Sigmoid colon (tissue), 4 donors: Measurements from ENCODE around the gene TBKBP1.

ENCODE experiments used
- EP300 ChIP-seq, 4 donors: sonication (generic); formaldehyde crosslinking; IDR thresholded peaks; one replicate each; pipeline ENCODE4 v1.6.1; 2017; ENCODE audit warnings: antibody characterized with exemption in 4 of 4
- POLR2A ChIP-seq, 2 donors: fragments of 450-650 bp; IDR thresholded peaks; one replicate each; pipeline ENCODE4 v1.6.1; 2016; ENCODE audit warnings: antibody characterized with exemption in 2 of 2, mild to moderate bottlenecking in 2 of 2, moderate library complexity in 2 of 2
- POLR2AphosphoS5 ChIP-seq, 4 donors: sonication (generic); formaldehyde crosslinking; IDR thresholded peaks; one replicate each; pipeline ENCODE4 v1.6.1; 2017; ENCODE audit warnings: antibody characterized with exemption in 4 of 4
- TF ChIP-seq, protein P1 (sequence below), 4 experiments: fragments of 450-650 bp in 3 of 4; fragments of 200-600 bp in 1 of 4; IDR thresholded peaks; one replicate each; pipeline ENCODE4 v1.5.1; 2016 to 2019; ENCODE audit warnings: antibody characterized with exemption in 4 of 4, mild to moderate bottlenecking in 3 of 4, moderate library complexity in 2 of 4

DNA sequence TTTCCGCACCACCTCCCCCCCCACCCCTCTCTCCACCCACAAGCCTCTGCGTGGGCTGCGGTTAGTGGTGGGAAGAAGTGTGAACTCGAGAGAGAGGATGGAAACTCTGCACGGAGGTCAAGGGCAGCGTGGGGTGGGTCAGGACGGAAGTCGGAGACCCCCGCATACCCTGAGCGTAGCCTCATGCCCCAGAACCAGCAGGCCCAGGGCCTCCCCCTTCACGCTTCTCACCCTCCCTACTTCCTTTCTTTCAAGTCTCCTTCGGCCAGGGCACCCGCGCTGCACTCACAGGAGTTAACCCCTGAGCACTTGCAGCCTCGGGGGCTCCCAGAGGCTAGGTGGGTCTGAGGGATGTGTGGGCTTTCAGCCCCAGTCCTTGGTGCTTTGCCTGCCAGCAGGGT, 9.2 kb downstream of the TBKBP1 start:
- no peak for TF ChIP-seq POLR2AphosphoS5 (IDR thresholded peaks at IDR 0.05)
- TF ChIP-seq, protein P1, sequence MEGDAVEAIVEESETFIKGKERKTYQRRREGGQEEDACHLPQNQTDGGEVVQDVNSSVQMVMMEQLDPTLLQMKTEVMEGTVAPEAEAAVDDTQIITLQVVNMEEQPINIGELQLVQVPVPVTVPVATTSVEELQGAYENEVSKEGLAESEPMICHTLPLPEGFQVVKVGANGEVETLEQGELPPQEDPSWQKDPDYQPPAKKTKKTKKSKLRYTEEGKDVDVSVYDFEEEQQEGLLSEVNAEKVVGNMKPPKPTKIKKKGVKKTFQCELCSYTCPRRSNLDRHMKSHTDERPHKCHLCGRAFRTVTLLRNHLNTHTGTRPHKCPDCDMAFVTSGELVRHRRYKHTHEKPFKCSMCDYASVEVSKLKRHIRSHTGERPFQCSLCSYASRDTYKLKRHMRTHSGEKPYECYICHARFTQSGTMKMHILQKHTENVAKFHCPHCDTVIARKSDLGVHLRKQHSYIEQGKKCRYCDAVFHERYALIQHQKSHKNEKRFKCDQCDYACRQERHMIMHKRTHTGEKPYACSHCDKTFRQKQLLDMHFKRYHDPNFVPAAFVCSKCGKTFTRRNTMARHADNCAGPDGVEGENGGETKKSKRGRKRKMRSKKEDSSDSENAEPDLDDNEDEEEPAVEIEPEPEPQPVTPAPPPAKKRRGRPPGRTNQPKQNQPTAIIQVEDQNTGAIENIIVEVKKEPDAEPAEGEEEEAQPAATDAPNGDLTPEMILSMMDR (IDR thresholded peaks at IDR 0.05) = no peak
- no peak for TF ChIP-seq POLR2A (IDR thresholded peaks at IDR 0.05)
- no peak for TF ChIP-seq EP300 (IDR thresholded peaks at IDR 0.05)
